Measurements from ENCODE around the gene UNC5A.

Gene UNC5A

GRCh38 chr5:176901260-176902101 lies 91.1 kb downstream of the UNC5A start:
- no peak for DNase-seq

- DNase-seq, result no peak
Observed at GRCh38 chr5:176902102-176902814, 91.9 kb downstream of the UNC5A start.

- no peak for DNase-seq
Observed at GRCh38 chr5:176902911-176903664, 92.7 kb downstream of the UNC5A start.

- DNase-seq, result no peak
Observed at GRCh38 chr5:176904276-176904675, 93.9 kb downstream of the UNC5A start.

DNA sequence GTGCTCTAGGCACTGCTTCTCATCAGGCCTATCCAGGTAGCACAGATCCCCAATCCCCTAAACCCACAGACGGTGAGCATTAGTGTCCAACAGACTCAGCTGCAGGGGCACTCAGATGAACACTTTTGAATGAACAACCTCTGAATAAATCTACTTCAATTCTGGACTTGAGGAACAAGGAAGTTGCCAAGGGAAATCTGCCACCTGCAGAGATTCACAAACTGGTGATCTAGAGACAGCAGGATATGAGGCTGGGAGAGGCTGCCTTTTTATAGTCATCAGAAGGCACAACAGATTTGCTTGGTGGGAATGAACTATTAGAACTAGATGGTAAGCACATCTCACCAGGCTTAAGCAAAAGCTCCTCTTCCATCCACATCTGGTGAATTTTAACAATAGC lies 95.8 kb downstream of the UNC5A start:
- DNase-seq, result no peak

- DNase-seq, result no peak
Observed at GRCh38 chr5:176906796-176907195, 96.4 kb downstream of the UNC5A start.

GRCh38 chr5:176908675-176909368 lies 98.5 kb downstream of the UNC5A start:
- no peak for DNase-seq

GRCh38 chr5:176912115-176912514 lies 101.8 kb downstream of the UNC5A start:
- DNase-seq, result no peak

DNA sequence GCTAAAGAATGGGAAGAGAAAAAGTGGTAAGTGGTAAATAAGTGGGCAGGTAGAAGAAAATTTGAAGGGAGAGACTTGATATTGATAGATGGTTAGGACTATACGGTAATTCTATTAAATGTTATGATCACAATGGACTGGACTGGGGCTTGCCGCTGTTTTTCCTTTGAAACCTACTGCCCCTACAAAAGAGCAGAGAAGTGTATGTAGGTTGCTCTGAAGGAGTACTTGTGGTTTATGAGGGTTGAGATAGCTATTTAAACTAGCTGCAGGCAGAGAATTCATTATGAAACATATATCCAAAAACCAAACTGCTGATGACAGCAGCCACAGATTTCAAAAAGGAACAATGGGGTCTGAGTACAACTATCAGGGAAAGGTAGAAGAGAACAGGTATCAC lies 105.5 kb downstream of the UNC5A start:
- no peak for DNase-seq

- no peak for DNase-seq
Observed at GRCh38 chr5:176916337-176916736, 106.0 kb downstream of the UNC5A start.

DNA sequence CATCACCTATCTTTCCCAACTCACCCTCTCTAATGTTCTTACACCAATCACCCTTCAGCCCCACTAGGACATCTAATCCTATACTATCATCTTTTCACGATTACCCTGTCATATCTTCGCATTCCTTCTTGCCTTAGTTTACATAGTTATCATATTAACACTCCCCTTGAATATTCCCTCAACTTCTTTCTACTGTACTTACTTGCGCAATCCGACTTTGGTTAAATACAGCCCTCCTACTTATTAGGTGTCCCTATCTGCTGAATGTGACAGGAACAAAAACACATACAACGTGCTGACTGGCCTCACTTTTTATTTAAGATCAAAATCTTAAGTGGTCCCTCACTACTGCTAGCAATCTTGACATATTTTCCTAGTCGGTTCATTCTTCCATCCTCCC lies 108.3 kb downstream of the UNC5A start:
- DNase-seq, result no peak

- DNase-seq, result no peak
Observed at GRCh38 chr5:176921714-176922113, 111.4 kb downstream of the UNC5A start.

- DNase-seq, result no peak
Observed at GRCh38 chr5:176922817-176923216, 112.5 kb downstream of the UNC5A start.

- DNase-seq, result no peak
Observed at GRCh38 chr5:176927562-176927961, 117.2 kb downstream of the UNC5A start.

GRCh38 chr5:176929654-176930053 lies 119.3 kb downstream of the UNC5A start:
- no peak for DNase-seq
